Liver (tissue), 3 donors: ENCODE measurements around the gene ZC3H18.

Source experiments
- EGR1 ChIP-seq, 2 donors: IDR thresholded peaks; 2 replicates each; pipeline ENCODE4 v1.6.1; 2016 to 2018; ENCODE audit warnings: antibody characterized with exemption in 2 of 2, low read depth in 2 of 2
- FOXA1 ChIP-seq: IDR thresholded peaks from 2 replicates; pipeline ENCODE4 v1.6.1; 2016; ENCODE audit warnings: antibody characterized with exemption
- GABPA ChIP-seq, 2 donors: IDR thresholded peaks in 1 of 2; conservative IDR thresholded peaks in 1 of 2; 2 replicates each; pipeline ENCODE4 v1.6.1; 2016; ENCODE audit warnings: antibody characterized with exemption in 2 of 2, mild to moderate bottlenecking in 1 of 2, moderate library complexity in 1 of 2
- JUND ChIP-seq, 2 donors: IDR thresholded peaks; 2 replicates each; pipeline ENCODE4 v1.6.1; 2016; ENCODE audit warnings: antibody characterized with exemption in 2 of 2
- RAD21 ChIP-seq, 2 donors: IDR thresholded peaks; 2 replicates each; pipeline ENCODE4 v1.6.1; 2016; ENCODE audit warnings: antibody characterized with exemption in 2 of 2, mild to moderate bottlenecking in 2 of 2
- RXRA ChIP-seq, 2 donors: IDR thresholded peaks; 2 replicates each; pipeline ENCODE4 v1.6.1; 2017 to 2018; ENCODE audit warnings: antibody characterized with exemption in 2 of 2, mild to moderate bottlenecking in 1 of 2
- SP1 ChIP-seq: IDR thresholded peaks from 2 replicates; pipeline ENCODE4 v1.6.1; 2018; ENCODE audit warnings: antibody characterized with exemption, mild to moderate bottlenecking
- TAF1 ChIP-seq: conservative IDR thresholded peaks from 2 replicates; pipeline ENCODE4 v1.6.1; 2016; ENCODE audit warnings: antibody characterized with exemption, mild to moderate bottlenecking
- TF ChIP-seq, protein P1 (sequence below): fragments of 150-350 bp; IDR thresholded peaks from 2 replicates; pipeline ENCODE4 v1.5.1; 2017; ENCODE audit warnings: improper control_type of control experiment, low read depth, low read length; ENCODE audit not compliant: missing input control
- TF ChIP-seq, protein P2 (sequence below): IDR thresholded peaks from 2 replicates; pipeline ENCODE4 v1.6.1; 2016; ENCODE audit warnings: antibody characterized with exemption
- TF ChIP-seq, protein P3 (sequence below): IDR thresholded peaks from 2 replicates; pipeline ENCODE4 v1.6.1; 2016; ENCODE audit warnings: antibody characterized with exemption, mild to moderate bottlenecking
- TF ChIP-seq, protein P4 (sequence below): IDR thresholded peaks from 2 replicates; pipeline ENCODE4 v1.6.1; 2016; ENCODE audit warnings: antibody characterized with exemption
- donor health status: healthy.
- donor health status: healthy.

GRCh38 chr16:88635671-88636319 is 65.6 kb downstream of the ZC3H18 start:
- TF ChIP-seq EGR1 (IDR thresholded peaks at IDR 0.05; ENCODE audit: low read depth in 2 of 2) (no peak), JUND (IDR thresholded peaks at IDR 0.05) (no peak), FOXA1 (no peak), TAF1 (no peak), GABPA (IDR thresholded peaks at IDR 0.05 in 1 of 2, conservative IDR thresholded peaks at IDR 0.05 in 1 of 2) (no peak), RAD21 (IDR thresholded peaks at IDR 0.05) (no peak), SP1 (no peak), RXRA (IDR thresholded peaks at IDR 0.05) (no peak)
- TF ChIP-seq, protein P1, sequence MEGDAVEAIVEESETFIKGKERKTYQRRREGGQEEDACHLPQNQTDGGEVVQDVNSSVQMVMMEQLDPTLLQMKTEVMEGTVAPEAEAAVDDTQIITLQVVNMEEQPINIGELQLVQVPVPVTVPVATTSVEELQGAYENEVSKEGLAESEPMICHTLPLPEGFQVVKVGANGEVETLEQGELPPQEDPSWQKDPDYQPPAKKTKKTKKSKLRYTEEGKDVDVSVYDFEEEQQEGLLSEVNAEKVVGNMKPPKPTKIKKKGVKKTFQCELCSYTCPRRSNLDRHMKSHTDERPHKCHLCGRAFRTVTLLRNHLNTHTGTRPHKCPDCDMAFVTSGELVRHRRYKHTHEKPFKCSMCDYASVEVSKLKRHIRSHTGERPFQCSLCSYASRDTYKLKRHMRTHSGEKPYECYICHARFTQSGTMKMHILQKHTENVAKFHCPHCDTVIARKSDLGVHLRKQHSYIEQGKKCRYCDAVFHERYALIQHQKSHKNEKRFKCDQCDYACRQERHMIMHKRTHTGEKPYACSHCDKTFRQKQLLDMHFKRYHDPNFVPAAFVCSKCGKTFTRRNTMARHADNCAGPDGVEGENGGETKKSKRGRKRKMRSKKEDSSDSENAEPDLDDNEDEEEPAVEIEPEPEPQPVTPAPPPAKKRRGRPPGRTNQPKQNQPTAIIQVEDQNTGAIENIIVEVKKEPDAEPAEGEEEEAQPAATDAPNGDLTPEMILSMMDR: no peak
- TF ChIP-seq, protein P2, sequence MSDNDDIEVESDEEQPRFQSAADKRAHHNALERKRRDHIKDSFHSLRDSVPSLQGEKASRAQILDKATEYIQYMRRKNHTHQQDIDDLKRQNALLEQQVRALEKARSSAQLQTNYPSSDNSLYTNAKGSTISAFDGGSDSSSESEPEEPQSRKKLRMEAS: no peak
- TF ChIP-seq, protein P3, sequence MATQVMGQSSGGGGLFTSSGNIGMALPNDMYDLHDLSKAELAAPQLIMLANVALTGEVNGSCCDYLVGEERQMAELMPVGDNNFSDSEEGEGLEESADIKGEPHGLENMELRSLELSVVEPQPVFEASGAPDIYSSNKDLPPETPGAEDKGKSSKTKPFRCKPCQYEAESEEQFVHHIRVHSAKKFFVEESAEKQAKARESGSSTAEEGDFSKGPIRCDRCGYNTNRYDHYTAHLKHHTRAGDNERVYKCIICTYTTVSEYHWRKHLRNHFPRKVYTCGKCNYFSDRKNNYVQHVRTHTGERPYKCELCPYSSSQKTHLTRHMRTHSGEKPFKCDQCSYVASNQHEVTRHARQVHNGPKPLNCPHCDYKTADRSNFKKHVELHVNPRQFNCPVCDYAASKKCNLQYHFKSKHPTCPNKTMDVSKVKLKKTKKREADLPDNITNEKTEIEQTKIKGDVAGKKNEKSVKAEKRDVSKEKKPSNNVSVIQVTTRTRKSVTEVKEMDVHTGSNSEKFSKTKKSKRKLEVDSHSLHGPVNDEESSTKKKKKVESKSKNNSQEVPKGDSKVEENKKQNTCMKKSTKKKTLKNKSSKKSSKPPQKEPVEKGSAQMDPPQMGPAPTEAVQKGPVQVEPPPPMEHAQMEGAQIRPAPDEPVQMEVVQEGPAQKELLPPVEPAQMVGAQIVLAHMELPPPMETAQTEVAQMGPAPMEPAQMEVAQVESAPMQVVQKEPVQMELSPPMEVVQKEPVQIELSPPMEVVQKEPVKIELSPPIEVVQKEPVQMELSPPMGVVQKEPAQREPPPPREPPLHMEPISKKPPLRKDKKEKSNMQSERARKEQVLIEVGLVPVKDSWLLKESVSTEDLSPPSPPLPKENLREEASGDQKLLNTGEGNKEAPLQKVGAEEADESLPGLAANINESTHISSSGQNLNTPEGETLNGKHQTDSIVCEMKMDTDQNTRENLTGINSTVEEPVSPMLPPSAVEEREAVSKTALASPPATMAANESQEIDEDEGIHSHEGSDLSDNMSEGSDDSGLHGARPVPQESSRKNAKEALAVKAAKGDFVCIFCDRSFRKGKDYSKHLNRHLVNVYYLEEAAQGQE: no peak
- TF ChIP-seq, protein P4, sequence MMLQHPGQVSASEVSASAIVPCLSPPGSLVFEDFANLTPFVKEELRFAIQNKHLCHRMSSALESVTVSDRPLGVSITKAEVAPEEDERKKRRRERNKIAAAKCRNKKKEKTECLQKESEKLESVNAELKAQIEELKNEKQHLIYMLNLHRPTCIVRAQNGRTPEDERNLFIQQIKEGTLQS: no peak
